ENCODE measurements around the gene EOMES.

Gene EOMES

DNA sequence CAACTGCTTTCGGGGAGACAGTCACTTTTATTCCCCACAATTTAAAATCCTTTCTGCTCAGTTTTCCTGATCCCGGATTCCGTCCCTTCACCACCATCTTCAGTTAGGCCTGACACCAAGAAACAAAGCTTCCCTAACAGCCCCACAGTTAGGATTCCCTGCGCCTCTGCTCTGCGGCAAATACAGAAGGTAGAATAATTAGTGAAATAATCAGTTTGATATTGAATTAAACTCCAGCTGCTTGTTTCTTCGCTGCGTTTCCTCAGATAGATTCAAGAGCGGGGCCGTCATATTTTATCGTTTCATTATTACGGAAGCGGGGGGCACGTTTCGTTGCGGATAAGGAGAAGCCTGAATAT lies 1.3 kb upstream of the EOMES start:
- Histone ChIP-seq H4K20me1 (ENCODE audit: insufficient read depth) (no peaks in the 10 kb centered on the region), H2AFZ (ENCODE audit: low read depth) (no peak overlapping the region), H3K27ac (no peak overlapping the region), H3K36me3 (ENCODE audit: insufficient read depth) (no peaks in the 10 kb centered on the region), H3K4me3 (IDR thresholded peaks at IDR 0.05; ENCODE audit: insufficient read depth, low read depth, low read length) (no peak overlapping the region), H3K79me2 (ENCODE audit: insufficient read depth, low read depth) (no peaks in the 10 kb centered on the region), H3K4me2 (no peak overlapping the region), H3K27me3 (ENCODE audit: insufficient read depth, low read depth) (no peaks in the 10 kb centered on the region), H3K4me1 (ENCODE audit: low read depth, poor library complexity, severe bottlenecking) (no peaks in the 10 kb centered on the region), H3K9ac (no peak overlapping the region)
- TF ChIP-seq, protein P1, sequence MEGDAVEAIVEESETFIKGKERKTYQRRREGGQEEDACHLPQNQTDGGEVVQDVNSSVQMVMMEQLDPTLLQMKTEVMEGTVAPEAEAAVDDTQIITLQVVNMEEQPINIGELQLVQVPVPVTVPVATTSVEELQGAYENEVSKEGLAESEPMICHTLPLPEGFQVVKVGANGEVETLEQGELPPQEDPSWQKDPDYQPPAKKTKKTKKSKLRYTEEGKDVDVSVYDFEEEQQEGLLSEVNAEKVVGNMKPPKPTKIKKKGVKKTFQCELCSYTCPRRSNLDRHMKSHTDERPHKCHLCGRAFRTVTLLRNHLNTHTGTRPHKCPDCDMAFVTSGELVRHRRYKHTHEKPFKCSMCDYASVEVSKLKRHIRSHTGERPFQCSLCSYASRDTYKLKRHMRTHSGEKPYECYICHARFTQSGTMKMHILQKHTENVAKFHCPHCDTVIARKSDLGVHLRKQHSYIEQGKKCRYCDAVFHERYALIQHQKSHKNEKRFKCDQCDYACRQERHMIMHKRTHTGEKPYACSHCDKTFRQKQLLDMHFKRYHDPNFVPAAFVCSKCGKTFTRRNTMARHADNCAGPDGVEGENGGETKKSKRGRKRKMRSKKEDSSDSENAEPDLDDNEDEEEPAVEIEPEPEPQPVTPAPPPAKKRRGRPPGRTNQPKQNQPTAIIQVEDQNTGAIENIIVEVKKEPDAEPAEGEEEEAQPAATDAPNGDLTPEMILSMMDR (conservative IDR thresholded peaks at IDR 0.05; ENCODE audit: low read depth, low read length): no peak

DNA sequence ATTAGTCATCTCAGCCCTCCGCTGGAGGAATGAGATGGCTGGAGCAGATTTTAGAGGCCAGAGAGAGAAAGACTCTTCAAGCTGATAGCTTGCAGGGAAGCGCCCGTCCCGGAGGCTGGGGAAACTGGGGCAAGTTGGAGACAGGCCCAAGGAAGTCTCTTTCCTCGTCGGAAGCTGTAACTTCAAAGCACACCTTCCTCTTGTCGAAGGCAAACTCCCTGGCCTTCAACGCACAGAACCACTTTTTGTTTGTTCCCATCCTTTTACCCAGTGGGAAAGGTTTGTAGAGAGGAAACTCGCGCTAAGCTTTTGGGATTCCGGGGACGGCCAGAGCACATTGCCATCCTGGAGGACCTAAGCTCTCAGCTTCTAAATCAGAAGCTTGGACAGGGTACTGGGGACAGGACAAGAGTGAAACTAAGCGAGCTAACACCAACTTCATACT lies 900 bp upstream of the EOMES start:
- TF ChIP-seq, protein P1 (conservative IDR thresholded peaks at IDR 0.05; ENCODE audit: low read depth, low read length): no peak
- no peaks in the 10 kb centered on the region for H4K20me1 ChIP-seq (ENCODE audit: insufficient read depth)
- H3K27me3 ChIP-seq (ENCODE audit: insufficient read depth, low read depth): no peaks in the 10 kb centered on the region
- H3K27ac ChIP-seq: no peak overlapping the region
- H3K4me3 ChIP-seq (IDR thresholded peaks at IDR 0.05; ENCODE audit: insufficient read depth, low read depth, low read length): no peak overlapping the region
- no peaks in the 10 kb centered on the region for H3K79me2 ChIP-seq (ENCODE audit: insufficient read depth, low read depth)
- no peaks in the 10 kb centered on the region for H3K36me3 ChIP-seq (ENCODE audit: insufficient read depth)
- peak overlapping the region; percentile 67; the same call in 1 of the 2 replicates for H2AFZ ChIP-seq (ENCODE audit: low read depth)
- no peak overlapping the region for H3K9ac ChIP-seq
- no peaks in the 10 kb centered on the region for H3K4me1 ChIP-seq (ENCODE audit: low read depth, poor library complexity, severe bottlenecking)
- H3K4me2 ChIP-seq: peak overlapping the region; percentile 54; the same call in 1 of the 2 replicates

DNA sequence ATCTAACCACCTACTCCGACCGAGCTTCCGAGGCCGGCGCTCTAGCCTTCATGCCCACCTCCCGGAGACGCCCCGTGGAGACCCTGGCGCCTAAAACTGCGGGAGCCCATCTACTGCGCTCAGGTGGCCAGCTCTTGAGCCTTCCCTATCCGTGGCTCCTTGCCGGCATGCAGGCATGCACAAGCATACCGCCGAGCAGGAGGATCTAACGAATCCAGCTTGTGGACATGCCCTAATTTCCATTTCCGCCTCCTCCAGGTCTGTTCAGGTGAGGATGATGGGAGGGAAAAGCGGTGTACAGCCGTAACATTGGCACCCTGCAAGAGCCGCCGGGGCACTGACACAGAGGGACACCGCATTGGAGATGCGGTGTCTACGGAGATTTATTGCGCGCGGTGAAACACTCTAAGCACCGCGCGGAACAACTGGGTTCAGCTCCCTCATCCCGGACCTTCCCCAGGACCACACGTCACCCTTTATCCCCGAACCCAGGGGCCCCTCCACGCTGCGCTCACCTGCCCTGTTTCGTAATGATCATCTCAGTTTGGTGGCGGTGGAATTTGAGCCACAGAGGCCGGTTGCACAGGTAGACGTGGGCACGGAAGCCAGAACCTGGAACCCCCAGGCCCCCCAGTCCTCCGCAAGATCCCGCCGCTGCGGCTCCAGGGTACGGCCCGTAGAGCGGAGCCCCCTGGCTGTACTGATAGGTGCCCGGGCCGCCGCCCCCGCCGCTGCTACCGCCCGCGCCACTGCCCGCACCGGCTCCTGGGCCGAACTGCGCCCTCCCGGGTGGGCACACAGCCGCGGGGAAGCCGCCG lies 1.0 kb downstream of the EOMES start:
- Histone ChIP-seq H3K4me2 (peak overlapping the region; percentile 36; the same call in 1 of the 2 replicates), H3K4me3 (IDR thresholded peaks at IDR 0.05; ENCODE audit: insufficient read depth, low read depth, low read length) (no peak overlapping the region), H3K9ac (peak overlapping the region; percentile 60; the same call in 1 of the 2 replicates), H3K27ac (no peak overlapping the region), H2AFZ (ENCODE audit: low read depth) (peak overlapping the region; percentile 67; the same call in 1 of the 2 replicates), H3K4me1 (ENCODE audit: low read depth, poor library complexity, severe bottlenecking) (no peaks in the 10 kb centered on the region), H4K20me1 (ENCODE audit: insufficient read depth) (no peaks in the 10 kb centered on the region), H3K79me2 (ENCODE audit: insufficient read depth, low read depth) (no peaks in the 10 kb centered on the region), H3K36me3 (ENCODE audit: insufficient read depth) (no peaks in the 10 kb centered on the region), H3K27me3 (ENCODE audit: insufficient read depth, low read depth) (no peaks in the 10 kb centered on the region)
- TF ChIP-seq, protein P1 (conservative IDR thresholded peaks at IDR 0.05; ENCODE audit: low read depth, low read length): peak; percentile 16; the same call in 1 of the 2 replicates

DNA sequence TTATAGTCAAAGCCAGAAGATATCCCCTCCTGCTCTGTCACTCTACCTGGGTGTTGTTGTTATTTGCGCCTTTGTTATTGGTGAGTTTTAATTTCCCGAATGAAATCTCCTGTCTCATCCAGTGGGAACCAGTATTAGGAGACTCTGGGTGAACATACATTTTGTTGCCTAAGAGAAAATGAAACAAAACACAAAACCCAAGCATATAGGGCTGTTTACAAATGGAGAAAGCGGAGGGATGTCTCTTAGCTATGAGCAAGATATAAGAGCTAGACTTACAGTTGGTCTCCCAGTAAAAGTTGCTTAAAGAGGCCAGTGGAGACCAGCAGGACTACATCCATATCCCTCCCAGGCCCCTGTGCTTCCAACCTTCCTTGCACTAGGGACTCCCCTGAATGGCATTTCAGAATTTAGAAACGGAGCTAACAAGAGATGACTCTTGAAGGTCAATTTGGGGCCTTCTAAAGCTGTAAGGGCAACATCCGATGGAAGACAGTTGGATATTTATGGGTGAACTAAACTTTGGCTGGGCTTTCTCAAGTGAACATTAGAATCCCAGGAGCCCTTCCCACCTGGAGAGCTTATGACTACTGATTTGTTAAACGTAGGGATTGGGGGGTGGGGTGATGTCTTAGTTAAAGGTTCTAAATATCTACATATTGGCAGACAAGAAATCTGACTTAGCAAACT lies 2.7 kb downstream of the EOMES start:
- no peaks in the 10 kb centered on the region for H3K79me2 ChIP-seq (ENCODE audit: insufficient read depth, low read depth)
- H3K4me1 ChIP-seq (ENCODE audit: low read depth, poor library complexity, severe bottlenecking): no peaks in the 10 kb centered on the region
- no peaks in the 10 kb centered on the region for H4K20me1 ChIP-seq (ENCODE audit: insufficient read depth)
- H3K4me2 ChIP-seq: no peak overlapping the region
- no peak overlapping the region for H3K27ac ChIP-seq
- H3K4me3 ChIP-seq (IDR thresholded peaks at IDR 0.05; ENCODE audit: insufficient read depth, low read depth, low read length): no peak overlapping the region
- no peak overlapping the region for H2AFZ ChIP-seq (ENCODE audit: low read depth)
- H3K36me3 ChIP-seq (ENCODE audit: insufficient read depth): no peaks in the 10 kb centered on the region
- TF ChIP-seq, protein P1 (conservative IDR thresholded peaks at IDR 0.05; ENCODE audit: low read depth, low read length): no peak
- no peaks in the 10 kb centered on the region for H3K27me3 ChIP-seq (ENCODE audit: insufficient read depth, low read depth)
- H3K9ac ChIP-seq: no peak overlapping the region

Data from KMS-11 (cell line).